Kidney (tissue), 14 donors: ENCODE results near the gene SIM2. TPM values are rescaled to one million over a fixed set of nuclear protein-coding genes. Genes with fewer than 3 reads are reported as not detected.

Experiments
- DNase-seq, 5 donors: peaks; one replicate each; pipeline ENCODE4 v3.0.0-alpha.2; 2013 to 2020
- FAIRE-seq: peaks from 2 replicates; lab custom pipeline; 2012; peaks lifted over from hg19 to GRCh38; lab: Jason Lieb, UNC
- H3K27ac ChIP-seq, 2 donors: one replicate each; pipeline ENCODE4 v1.7.0; 2013; ENCODE audit warnings: low read depth in 2 of 2, low read length in 2 of 2, inconsistent platforms in 1 of 2
- H3K27me3 ChIP-seq: one replicate; pipeline ENCODE4 v1.7.1; 2013; ENCODE audit warnings: low read length, inconsistent platforms; ENCODE audit not compliant: control insufficient read depth, insufficient read depth
- H3K36me3 ChIP-seq, 3 donors: one replicate each; pipeline versions ENCODE4 v1.7.0 to v1.7.1; 2013; ENCODE audit warnings: low read length in 3 of 3, control low read depth in 1 of 3, inconsistent platforms in 1 of 3; ENCODE audit not compliant: insufficient read depth in 3 of 3, control insufficient read depth in 2 of 3
- H3K4me1 ChIP-seq, 3 donors: one replicate each; pipeline versions ENCODE4 v1.7.0 to v1.7.1; 2013; ENCODE audit warnings: low read length in 3 of 3, inconsistent platforms in 1 of 3, low read depth in 1 of 3; ENCODE audit not compliant: control insufficient read depth in 2 of 3, insufficient read depth in 2 of 3
- H3K4me3 ChIP-seq, 3 donors: one replicate each; pipeline versions ENCODE4 v1.7.0 to v1.8.1; 2013; ENCODE audit warnings: low read length in 3 of 3, control low read depth in 1 of 3, inconsistent platforms in 1 of 3
- H3K9ac ChIP-seq, 3 donors: one replicate each; pipeline versions ENCODE4 v1.7.0 to v1.7.1; 2013; ENCODE audit warnings: low read length in 3 of 3, control low read depth in 1 of 3, inconsistent platforms in 1 of 3
- H3K9me3 ChIP-seq, 3 donors: one replicate each; pipeline versions ENCODE4 v1.7.0 to v1.7.1; 2013; ENCODE audit warnings: low read length in 3 of 3, control low read depth in 1 of 3, inconsistent platforms in 1 of 3; ENCODE audit not compliant: control insufficient read depth in 2 of 3, insufficient read depth in 1 of 3
- CTCF ChIP-seq: IDR thresholded peaks from 3 replicates; pipeline ENCODE4 v1.5.1; 2012; ENCODE audit warnings: mild to moderate bottlenecking, moderate library complexity, borderline replicate concordance; ENCODE audit not compliant: insufficient read depth; ENCODE audit errors: extremely low read depth
- intact Hi-C: fragments of 100-400 bp; cut with DNase I; formaldehyde crosslinking; loops from one replicate; pipeline ENCODE4 v1.11.1; 2022
- polyA plus RNA-seq: library from polyadenylated mRNA; stranded (reverse); fragments of 350-450 nt; fragmentation: Illumina TruSeq; extraction: RNeasy Lipid Tissue Mini Kit (QIAGEN cat#74804); gene quantifications from one replicate; pipeline ENCODE4 v1.2.3, GENCODE V29; 2014; ENCODE audit warnings: low read depth, low replicate concordance; ENCODE audit not compliant: insufficient read depth
- total RNA-seq: library from RNA; stranded (reverse); fragmentation: NEBNext Ultra II Directional; extraction: Animal tissue kit (Norgen Biotek cat#: 25700); gene quantifications from one replicate; pipeline ENCODE4 v1.2.1, GENCODE V29; 2021
- donor health status: control.
- donor health status: control.
- donor health status: control.
- donor health status: control.
- donor health status: control.
- donor health status: DM: yes; HTN: yes; CAD: no.
- donor health status: Normal renal cell carcinoma (clear cell type).

Gene SIM2
- total and polyA plus RNA-seq, 2 donors from 2014 or later = 6.5 to 71.3 TPM

- Histone ChIP-seq H3K36me3 (no peaks in the 10 kb centered on the region), H3K9ac (no peak overlapping the region), H3K27ac (no peak overlapping the region), H3K4me3 (no peak overlapping the region), H3K9me3 (no peaks in the 10 kb centered on the region), H3K4me1 (no peaks in the 10 kb centered on the region), H3K27me3 (no peaks in the 10 kb centered on the region)
- no peak for FAIRE-seq
- intact Hi-C loops = no loop called here
- TF ChIP-seq CTCF = no peak
- peak in 4 of 5 donors; percentile 65 to 94 (median 82) for DNase-seq
These were observed 30.5 kb downstream of the SIM2 start for GRCh38 chr21:36729310-36729970.

GRCh38 chr21:36730291-36731281, 31.7 kb downstream of the SIM2 start:
- Histone ChIP-seq H3K36me3 (no peaks in the 10 kb centered on the region), H3K27ac (no peak overlapping the region), H3K4me3 (no peak overlapping the region), H3K27me3 (no peaks in the 10 kb centered on the region), H3K9me3 (no peaks in the 10 kb centered on the region), H3K4me1 (no peaks in the 10 kb centered on the region), H3K9ac (no peak overlapping the region)
- FAIRE-seq (no peak), DNase-seq (peak in 3 of 5 donors; percentile 54 to 60 (median 57))
- TF ChIP-seq CTCF = no peak
- intact Hi-C loops = no loop called here

- FAIRE-seq = no peak
- no peak overlapping the region for H3K27ac ChIP-seq
- no peak for TF ChIP-seq CTCF
These were observed 33.3 kb downstream of the SIM2 start for GRCh38 chr21:36732217-36732616.

More at GRCh38 chr21:36732217-36732616, 33.3 kb downstream of the SIM2 start:
- intact Hi-C loops = no loop called here
- DNase-seq = no peak
- no peak overlapping the region for H3K9ac ChIP-seq
- no peaks in the 10 kb centered on the region for H3K36me3 ChIP-seq
- H3K4me1 ChIP-seq = no peaks in the 10 kb centered on the region
- H3K27me3 ChIP-seq = no peaks in the 10 kb centered on the region
- H3K4me3 ChIP-seq = no peak overlapping the region
- no peaks in the 10 kb centered on the region for H3K9me3 ChIP-seq
